Neural cell (in vitro differentiated cells): Measurements from ENCODE around the gene GLUL.

Source experiments
- EP300 ChIP-seq: fragments of 450-650 bp; conservative IDR thresholded peaks from 2 replicates; pipeline ENCODE4 v1.6.1; 2014; ENCODE audit warnings: antibody characterized with exemption, mild to moderate bottlenecking, moderate library complexity; ENCODE audit not compliant: poor library complexity, severe bottlenecking
- POLR2AphosphoS5 ChIP-seq: IDR thresholded peaks from 2 replicates; pipeline ENCODE4 v1.6.1; 2012
- TF ChIP-seq, protein P1 (sequence below): fragments of 450-650 bp; IDR thresholded peaks from 2 replicates; pipeline ENCODE4 v1.5.1; 2014; ENCODE audit warnings: antibody characterized with exemption, mild to moderate bottlenecking, moderate library complexity; ENCODE audit not compliant: poor library complexity, severe bottlenecking

DNA sequence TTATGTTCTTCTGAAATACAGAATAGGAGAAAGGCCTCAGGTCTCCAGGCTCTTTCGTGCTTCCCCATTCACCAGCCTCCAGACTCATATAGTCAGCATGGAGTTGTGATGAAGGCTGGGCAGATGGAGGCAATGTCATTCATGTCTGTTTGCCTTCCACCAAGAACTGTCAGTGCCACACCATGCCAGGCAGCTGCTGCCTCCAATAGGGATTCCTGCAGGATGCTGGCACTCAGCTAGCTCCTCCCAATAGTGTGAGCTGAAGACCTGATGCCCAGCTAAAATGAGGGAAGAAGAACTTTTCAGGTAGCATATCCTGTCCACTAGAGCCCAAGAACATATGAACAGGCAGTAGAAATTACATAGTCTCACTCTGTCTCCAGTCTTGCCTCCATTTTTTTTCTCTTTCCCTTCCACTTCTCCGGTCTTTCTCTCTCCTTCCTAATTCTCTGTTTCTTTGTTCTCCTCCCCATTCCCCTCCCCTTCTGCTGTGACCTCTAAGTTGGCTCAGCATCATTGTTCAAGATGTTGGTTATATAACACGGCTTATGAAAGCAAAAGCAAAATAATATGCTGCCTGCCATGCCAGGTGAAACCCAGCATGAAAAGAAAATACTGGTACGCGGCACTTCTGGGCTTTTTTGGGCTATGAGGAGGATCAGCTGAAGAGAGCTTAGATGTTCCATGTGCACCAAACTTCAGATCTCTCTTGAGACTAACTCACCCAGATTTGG lies 17.3 kb downstream of the GLUL start:
- TF ChIP-seq, protein P1, sequence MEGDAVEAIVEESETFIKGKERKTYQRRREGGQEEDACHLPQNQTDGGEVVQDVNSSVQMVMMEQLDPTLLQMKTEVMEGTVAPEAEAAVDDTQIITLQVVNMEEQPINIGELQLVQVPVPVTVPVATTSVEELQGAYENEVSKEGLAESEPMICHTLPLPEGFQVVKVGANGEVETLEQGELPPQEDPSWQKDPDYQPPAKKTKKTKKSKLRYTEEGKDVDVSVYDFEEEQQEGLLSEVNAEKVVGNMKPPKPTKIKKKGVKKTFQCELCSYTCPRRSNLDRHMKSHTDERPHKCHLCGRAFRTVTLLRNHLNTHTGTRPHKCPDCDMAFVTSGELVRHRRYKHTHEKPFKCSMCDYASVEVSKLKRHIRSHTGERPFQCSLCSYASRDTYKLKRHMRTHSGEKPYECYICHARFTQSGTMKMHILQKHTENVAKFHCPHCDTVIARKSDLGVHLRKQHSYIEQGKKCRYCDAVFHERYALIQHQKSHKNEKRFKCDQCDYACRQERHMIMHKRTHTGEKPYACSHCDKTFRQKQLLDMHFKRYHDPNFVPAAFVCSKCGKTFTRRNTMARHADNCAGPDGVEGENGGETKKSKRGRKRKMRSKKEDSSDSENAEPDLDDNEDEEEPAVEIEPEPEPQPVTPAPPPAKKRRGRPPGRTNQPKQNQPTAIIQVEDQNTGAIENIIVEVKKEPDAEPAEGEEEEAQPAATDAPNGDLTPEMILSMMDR, result no peak
- TF ChIP-seq EP300 (no peak), POLR2AphosphoS5 (no peak)
